DMS 273 treated with DMSO at 0.1 percent for 48 hours (cell line): ENCODE measurements around the gene PELI2.
"Not testable (repeated sequence)": the region's sequence is repeated elsewhere in the genome, so short reads cannot be mapped to it uniquely, and the experiment has no call there.

Experiments used
- DNase-seq: peaks from one replicate; lab custom pipeline; 2025; lab: John Stamatoyannopoulos, UW

Gene PELI2

DNA sequence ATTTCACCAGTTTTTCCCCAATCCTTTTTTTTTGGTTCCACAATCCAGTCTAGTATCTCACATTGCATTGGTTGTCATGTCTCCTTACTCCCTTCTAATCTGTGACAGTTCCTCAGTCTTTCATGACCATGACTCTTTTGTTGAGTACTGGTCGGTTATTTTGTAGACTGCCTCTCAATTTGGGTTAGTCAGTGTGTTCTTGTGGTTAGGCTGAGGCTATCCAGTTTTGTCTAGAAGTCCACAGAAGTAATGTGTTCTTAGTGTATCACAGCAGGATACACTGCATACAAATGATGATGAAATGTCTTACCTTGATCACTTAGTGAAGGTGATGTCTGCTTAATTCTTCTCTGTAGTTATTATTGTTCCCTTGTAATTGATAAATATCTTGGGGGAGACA lies 24.8 kb downstream of the PELI2 start:
- no peak for DNase-seq

GRCh38 chr14:56144176-56144575 lies 26.0 kb downstream of the PELI2 start:
- no peak for DNase-seq

- no peak for DNase-seq
Measured at GRCh38 chr14:56145181-56145769, 27.1 kb downstream of the PELI2 start.

GRCh38 chr14:56145965-56146364 lies 27.8 kb downstream of the PELI2 start:
- DNase-seq = no peak

- DNase-seq = no peak
Measured at GRCh38 chr14:56147449-56147848, 29.2 kb downstream of the PELI2 start.

DNA sequence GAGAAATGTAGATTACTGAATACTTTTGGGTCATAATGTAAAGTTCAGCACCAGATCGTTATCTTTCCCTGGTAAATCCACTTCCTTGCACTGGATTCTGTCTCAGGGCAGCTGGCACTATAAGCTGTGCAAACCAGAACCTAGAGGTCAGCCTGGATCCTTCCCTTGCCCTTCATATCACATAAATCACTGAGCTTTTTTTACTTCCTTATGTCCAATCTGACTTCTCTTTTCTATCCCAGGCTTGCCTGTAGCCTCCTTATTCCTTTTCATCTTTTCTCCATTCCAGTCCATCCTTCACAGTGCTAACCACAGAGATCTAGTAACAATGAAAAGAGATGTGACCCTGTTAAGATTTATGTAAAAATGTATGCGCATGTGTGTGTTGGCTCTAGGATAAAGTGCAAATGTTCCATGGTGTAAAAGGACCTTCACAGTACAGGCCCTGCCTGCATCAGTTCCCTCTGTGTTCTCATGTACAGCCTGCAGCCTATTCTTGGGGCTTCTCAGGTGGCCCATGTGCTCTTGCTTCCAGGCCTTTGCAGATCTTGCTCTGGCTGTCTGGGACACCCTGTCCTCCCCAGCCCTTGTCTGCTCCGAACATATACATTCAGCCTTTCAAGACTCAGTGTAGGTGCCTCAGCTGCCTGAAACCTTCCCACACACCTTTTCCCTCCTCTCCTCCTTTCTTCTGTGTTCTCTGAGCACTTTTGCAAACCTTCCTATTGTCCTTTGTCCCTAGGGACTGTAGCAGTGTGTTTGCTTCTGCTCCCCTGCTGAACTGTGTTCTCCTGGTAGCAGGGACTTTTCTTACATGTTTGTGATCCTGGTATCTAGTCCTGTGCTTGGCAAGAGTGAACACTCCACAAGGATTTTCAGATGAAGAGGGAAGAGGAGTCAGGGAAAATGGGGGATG lies 30.0 kb downstream of the PELI2 start:
- no peak for DNase-seq

DNA sequence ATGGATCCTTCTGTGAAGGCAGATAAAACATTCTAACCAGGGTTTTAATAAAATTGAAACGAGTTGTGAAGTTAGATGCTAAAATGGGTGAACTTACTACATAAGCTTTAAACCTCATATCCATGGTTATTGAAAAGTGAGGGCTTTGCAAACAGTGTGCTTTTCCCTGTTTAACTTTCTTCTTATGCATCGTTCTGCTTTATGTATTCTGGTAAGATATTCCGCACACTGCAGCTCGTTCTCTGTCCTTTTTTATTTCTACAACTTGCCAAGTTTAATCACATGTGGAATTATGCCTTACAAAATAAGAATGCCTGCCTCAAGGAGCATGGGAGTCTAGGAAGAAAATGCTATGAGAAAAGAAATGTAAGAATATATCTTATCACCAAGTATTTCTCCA lies 30.9 kb downstream of the PELI2 start:
- DNase-seq = no peak

DNA sequence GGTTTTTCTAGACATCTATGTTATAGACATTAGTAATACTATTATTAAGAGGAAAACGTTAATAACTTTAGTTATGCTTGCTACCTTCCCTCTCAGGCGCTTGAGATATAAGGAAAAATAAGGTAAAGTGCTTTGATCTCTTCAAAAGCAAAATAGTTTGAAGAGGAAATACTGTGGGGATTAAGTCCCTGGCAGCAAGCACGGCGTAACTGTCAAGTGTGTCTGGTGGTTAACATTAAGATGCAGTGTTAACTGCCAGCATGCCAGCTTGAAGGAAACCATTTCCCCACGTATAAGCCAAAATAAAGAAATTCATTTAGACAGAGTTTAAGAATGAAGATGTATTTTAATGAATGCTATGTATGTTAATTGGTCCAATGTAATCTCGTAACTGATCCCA lies 31.8 kb downstream of the PELI2 start:
- DNase-seq = peak; percentile 22

- DNase-seq = no peak
Measured at GRCh38 chr14:56150645-56151345, 32.6 kb downstream of the PELI2 start.

GRCh38 chr14:56152221-56152620 lies 34.0 kb downstream of the PELI2 start:
- no peak for DNase-seq

- no peak for DNase-seq
Measured at GRCh38 chr14:56153267-56153666, 35.1 kb downstream of the PELI2 start.

DNA sequence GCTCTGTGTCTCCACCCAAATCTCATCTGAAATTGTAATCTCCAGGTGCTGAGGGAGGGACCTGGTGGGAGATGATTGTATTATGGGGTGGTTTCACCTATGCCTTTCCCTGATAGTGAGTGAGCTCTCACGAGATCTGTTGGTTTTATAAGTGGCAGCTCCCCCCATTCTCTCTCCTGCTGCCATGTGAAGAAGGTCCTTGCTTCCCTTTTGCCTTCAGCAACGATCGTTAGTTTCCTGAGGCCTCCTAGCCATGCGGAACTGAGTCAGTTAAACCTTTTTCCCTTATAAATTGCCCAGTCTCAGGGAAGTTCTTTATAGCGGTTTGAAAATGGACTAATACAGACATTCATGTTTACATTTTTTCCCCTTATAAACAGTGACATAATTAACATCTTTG lies 36.1 kb downstream of the PELI2 start:
- no peak for DNase-seq

DNA sequence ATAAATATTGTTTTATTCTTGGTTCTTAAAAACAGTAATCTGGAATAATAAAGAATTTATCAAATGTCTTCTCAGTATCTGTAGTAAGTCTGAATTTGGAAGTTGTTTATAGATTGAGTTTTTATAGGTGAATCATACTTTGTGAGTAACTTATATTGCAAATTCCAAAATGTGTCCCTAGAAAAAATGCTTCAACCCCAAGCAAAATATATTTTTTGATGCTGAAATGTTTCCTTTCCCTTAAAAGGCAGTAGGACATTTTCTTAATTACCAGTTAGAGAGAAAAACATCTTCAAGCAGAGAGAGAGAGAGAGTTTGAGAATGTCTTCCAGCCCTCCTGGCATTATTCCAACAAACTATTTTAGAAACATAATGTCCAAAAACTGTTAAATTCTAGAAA lies 37.9 kb downstream of the PELI2 start:
- DNase-seq = no peak

GRCh38 chr14:56159066-56159465 lies 40.9 kb downstream of the PELI2 start:
- DNase-seq = no peak

DNA sequence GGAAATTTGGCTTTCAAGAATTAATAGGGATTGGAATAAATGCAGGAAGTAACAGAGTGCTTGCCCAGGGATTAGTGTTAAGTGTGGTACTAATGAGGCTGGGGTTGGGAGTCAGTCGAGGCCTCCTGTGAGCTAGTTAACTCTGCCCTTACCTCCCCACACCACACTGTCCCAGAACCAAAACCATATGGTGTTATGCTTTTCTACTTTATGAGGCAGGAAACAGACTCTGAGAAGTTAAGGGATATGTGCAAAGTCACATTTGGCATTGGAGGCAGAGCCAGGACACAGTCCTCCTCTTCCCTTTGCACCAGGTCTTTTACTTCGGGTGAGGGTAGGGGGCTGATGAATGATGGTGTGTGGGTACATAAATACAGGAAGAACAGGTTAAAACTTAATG lies 41.9 kb downstream of the PELI2 start:
- peak; percentile 92 for DNase-seq

GRCh38 chr14:56161658-56162057 lies 43.4 kb downstream of the PELI2 start:
- DNase-seq = no peak

DNA sequence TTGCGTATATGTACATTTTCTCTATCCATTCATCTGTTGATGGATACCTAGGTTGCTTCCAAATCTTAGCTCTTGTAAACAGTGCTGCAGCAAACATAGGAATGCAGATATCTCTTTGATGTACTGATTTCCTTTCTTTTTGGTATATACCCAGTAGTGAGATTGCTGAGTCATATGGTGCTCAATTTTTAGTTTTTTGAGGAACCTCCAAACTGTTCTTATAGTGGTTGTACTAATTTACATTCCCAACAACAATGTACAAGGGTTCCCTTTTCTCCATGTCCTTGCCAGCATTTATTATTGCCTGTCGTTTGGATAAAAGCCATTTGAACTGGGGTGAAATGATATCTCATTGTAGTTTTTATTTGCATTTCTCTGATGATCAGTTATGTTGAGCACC lies 44.3 kb downstream of the PELI2 start:
- no peak for DNase-seq

- DNase-seq = not testable (repeated sequence)
Measured at GRCh38 chr14:56166579-56166978, 48.4 kb downstream of the PELI2 start.

GRCh38 chr14:56168007-56168616 lies 49.9 kb downstream of the PELI2 start:
- no peak for DNase-seq

- no peak for DNase-seq
Measured at GRCh38 chr14:56170028-56170427, 51.8 kb downstream of the PELI2 start.

GRCh38 chr14:56170877-56171422 lies 52.7 kb downstream of the PELI2 start:
- no peak for DNase-seq

GRCh38 chr14:56172074-56172473 lies 53.9 kb downstream of the PELI2 start:
- DNase-seq = no peak
